Vagina (tissue), 2 donors: ENCODE results near the gene ANO10.
"Not testable (repeated sequence)": the region's sequence is repeated elsewhere in the genome, so short reads cannot be mapped to it uniquely, and the experiment has no call there.

ENCODE experiments used
- CTCF ChIP-seq, 3 experiments: fragments of 450-650 bp in 2 of 3; fragments of 200-600 bp in 1 of 3; sonication (generic) in 1 of 3; IDR thresholded peaks; one replicate each; pipeline ENCODE4 v1.5.1; 2017 to 2019; ENCODE audit warnings: antibody characterized with exemption in 3 of 3, mild to moderate bottlenecking in 2 of 3, moderate library complexity in 2 of 3
- POLR2A ChIP-seq, 2 donors: fragments of 450-650 bp; IDR thresholded peaks; one replicate each; pipeline ENCODE4 v1.6.1; 2017; ENCODE audit warnings: antibody characterized with exemption in 2 of 2, mild to moderate bottlenecking in 2 of 2, moderate library complexity in 2 of 2
- POLR2AphosphoS5 ChIP-seq, 2 donors: sonication (generic); formaldehyde crosslinking; IDR thresholded peaks; one replicate each; pipeline ENCODE4 v1.9.0; 2017; ENCODE audit warnings: antibody characterized with exemption in 2 of 2, mild to moderate bottlenecking in 2 of 2, low read depth in 1 of 2; ENCODE audit not compliant: insufficient read depth in 1 of 2

- TF ChIP-seq POLR2A (IDR thresholded peaks at IDR 0.05); CTCF (IDR thresholded peaks at IDR 0.05); POLR2AphosphoS5 (IDR thresholded peaks at IDR 0.05; ENCODE audit: insufficient read depth in 1 of 2, low read depth in 1 of 2): not testable (repeated sequence)
Measured at GRCh38 chr3:43591866-43592265, 29.9 kb downstream of the ANO10 start.
